ENCODE results near the gene GPER1.
"Not testable (repeated sequence)": the region's sequence is repeated elsewhere in the genome, so short reads cannot be mapped to it uniquely, and the experiment has no call there.

The GPER1 gene

DNA sequence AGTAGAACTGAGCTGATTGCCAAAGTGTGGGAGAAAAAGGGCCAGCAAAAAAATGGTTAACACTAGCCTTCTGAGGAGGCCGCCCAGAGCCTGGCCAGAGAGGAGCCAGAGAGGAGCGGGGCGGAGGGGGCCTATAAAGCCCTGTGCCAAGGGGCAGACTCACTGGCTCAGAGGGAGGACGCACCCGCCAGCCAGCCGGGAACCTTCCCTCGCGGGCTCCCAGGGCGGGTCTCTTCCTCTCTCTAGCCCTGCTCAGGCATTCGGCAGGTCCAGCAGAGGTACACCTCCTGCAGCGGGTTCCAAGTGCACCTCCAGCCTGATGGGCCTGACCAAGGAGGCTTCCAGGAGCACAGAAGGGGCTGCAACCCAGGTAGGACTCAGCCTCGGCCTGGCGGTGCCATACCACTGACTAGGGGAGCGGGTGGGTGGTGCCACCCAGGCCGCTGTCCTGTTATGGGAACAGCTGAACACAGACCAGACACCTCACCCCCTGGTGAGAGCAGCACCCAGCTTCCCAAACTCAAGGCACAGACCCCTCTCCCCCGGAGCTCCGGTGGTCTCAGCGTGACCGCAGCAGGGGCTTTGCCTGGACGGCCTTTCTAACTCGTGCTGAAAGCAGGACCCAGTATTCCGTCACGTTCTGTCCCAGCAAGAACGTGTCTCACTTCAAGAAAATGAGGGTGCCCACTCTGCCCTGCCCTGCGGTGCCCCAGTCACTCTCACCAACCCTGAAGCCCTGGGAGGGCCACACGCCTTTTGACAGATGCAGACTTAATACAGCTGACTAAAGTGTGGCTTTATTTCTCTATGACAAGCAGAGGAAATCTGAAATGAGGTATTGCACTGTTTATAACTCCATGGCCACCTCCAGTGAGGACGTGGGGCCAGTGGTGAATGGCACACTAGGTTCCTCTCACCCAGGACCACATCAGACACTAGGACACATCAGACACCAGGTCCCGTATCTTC, at the start of gene GPER1:
Gene GPER1, plus strand, starts transcription at position 162 of the 969 bp plus-strand sequence. CDS start 3,616 bp downstream, outside the sequence.
- in situ Hi-C loops (cut with MboI; ENCODE audit: low sequenced_read_pairs): no loop called here

DNA sequence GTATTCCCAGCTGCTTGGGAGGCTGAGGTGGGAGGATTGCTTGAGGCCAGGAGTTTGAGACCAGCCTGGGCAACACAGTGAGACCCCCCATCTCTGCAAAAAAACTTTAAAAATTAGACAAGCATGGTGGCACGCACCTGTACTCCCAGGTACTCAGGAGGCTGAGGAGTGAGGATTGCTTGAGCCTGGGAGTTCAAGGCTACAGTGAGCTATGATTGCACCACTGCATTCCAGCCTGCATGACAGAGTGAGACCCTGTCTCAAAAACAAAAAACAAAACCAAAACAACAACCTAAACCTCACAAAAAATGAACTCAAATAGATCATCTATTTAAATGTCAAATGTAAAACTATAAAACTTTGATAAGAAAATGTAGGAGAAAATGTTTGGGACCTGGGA, 47.7 kb upstream of the GPER1 start:
- in situ Hi-C loops (cut with MboI; ENCODE audit: low sequenced_read_pairs): not testable (repeated sequence)

DNA sequence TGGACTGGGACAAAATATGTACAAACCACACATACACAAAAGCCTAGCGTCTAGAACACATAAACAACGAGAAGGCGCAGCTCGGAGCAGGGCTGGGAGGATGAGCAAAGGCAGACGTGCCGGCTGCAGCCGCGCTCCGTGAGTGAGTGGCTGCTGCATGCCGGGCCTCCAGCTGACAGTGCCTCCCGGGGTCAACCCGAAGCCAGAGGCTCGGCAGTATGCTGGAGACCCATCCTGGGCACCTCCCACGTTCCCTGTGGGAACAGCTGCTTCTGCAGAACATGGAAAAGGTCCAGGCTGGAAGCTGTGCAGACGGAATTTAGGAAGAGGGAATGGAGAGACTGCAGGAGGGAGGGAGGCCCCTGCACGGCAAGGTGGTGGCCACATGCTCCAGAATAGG, 47.1 kb upstream of the GPER1 start:
- in situ Hi-C loops (cut with MboI; ENCODE audit: low sequenced_read_pairs): no loop called here

DNA sequence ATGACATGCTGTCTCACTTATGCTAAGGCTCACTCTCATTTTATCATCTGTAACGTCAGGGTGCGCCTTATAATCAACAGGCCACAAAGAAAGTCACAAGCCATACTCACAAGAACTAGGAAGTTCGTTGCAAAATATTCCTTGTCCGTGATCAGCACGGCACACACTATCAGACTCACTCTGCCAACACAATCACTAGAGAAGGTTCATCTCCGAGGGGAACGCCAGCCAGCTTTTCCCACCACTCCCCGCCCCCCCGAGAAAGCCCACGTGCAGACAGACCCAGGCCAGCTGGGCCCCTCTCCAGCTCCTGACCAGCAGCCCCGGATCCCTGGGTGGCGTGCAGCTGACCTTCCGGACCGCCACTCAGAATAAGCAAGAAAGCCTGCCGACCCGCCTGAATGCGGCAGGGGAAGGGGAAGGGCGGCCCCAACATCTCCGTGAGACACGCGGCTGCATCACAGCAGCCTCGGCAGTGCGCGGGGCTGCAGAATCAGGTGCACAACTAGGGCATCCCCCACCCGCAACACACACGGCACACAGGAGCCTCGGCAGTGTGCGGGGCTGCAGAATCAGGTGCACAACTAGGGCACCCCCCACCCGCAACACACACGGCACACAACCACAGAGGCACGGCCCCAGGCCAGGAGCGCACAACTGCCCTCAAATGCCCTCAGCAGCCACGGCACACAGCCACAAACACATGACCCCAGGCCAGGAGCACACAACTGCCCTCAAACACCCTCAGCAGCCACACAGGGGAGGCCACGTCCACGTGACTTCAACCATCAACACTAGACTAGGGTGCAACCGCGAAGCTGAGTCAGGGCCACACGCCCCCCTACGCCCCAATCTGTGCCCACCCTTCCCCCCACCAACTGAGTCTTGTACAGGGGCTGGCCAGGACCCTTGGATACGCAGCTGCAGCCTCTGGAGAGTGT, 46.1 kb upstream of the GPER1 start:
- in situ Hi-C loops (cut with MboI; ENCODE audit: low sequenced_read_pairs): no loop called here

DNA sequence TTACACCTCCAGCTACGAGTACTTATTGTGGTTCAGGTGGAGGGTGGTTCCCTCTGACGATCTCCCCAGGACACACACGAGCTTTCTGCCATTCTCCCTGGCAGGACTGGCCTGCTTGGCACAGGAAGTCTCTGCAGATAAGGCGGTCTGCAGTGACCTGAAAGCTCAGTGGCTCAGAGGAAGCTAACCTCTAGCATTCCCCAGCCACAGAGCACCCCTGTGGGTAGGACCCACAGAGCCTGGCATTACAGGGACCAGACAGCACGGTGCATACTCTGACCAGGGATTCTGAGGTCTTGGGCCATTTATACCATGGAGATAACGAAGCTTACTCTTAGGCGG, 45.5 kb upstream of the GPER1 start:
- in situ Hi-C loops (cut with MboI; ENCODE audit: low sequenced_read_pairs): no loop called here

DNA sequence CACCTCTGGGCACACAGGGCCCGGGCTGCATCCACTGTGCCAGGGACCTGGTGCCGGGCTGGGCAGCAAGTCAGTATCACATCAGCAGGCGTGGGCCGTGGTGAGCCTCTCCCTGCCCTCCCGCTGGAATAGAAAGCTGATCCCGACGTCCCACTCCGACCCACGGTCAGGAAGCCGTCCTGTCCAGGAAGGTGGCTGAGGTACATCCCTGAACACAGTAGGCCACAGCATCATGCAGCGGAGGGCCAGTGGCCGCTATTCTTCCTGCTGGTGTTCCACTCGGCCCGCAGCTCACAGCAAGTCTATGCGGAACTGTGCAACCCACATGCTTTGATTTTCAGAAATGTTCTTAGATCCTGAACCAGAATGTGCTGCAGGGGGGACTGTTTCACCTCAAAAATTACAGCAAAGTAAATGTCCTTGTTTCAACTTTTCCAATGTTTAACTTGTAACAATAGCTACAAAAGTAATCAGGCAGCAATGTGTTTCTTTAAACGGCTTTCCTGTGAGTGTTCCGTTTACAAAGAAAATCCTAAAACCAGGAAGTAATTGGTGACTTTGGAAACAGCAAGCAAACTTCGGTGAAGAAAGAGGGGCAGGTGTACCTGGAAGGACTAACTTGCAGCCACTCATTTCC, 44.2 kb upstream of the GPER1 start:
- in situ Hi-C loops (cut with MboI; ENCODE audit: low sequenced_read_pairs): no loop called here

DNA sequence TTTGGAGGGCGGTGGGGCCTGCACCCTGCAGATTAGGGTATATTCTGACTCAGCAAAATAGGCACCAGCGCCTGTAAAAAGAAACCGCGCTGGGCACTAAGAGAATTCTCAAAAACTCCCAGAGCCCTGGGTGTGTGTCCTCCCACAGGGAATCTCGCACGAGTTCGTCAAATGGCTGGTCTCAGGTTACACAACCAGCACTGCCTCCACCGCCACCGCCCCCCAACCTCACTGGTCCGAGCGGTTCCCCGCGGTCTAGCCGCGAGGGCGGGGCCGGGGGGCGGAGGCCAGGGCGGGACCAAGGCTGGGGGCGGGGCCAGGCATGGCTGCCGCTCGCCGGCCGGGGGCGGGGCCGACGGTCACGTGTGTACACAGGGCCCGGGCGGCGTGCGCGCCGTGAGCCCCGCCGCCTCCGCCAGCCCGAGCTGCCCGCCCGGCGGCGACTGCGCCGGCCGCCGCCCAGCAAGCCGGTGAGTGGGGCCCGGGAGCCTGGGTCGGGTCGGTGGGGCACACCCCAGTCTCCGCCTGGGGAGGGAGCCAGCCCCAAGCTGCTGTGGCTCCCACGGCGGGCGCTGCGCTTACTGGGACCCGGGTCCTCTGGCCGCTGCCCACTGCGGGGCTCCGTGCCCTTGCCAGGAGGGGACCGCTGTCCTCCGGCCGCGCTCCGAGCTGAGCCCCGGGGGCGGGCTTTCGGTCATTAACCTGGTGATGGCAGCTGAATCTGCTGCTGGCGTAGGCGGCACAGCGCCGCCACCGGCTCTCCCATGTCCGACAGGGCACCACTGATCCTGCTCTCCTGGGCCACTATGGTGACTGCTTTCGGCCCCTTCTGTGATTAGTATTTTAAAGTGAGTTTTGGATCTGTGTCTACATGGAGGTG, 43.5 kb upstream of the GPER1 start, which contains the start of gene GPR146:
Gene GPR146, plus strand, starts transcription at position 358 of the 880 bp plus-strand sequence. CDS start 12,970 bp downstream, outside the sequence.
- in situ Hi-C loops (cut with MboI; ENCODE audit: low sequenced_read_pairs): no loop called here

DNA sequence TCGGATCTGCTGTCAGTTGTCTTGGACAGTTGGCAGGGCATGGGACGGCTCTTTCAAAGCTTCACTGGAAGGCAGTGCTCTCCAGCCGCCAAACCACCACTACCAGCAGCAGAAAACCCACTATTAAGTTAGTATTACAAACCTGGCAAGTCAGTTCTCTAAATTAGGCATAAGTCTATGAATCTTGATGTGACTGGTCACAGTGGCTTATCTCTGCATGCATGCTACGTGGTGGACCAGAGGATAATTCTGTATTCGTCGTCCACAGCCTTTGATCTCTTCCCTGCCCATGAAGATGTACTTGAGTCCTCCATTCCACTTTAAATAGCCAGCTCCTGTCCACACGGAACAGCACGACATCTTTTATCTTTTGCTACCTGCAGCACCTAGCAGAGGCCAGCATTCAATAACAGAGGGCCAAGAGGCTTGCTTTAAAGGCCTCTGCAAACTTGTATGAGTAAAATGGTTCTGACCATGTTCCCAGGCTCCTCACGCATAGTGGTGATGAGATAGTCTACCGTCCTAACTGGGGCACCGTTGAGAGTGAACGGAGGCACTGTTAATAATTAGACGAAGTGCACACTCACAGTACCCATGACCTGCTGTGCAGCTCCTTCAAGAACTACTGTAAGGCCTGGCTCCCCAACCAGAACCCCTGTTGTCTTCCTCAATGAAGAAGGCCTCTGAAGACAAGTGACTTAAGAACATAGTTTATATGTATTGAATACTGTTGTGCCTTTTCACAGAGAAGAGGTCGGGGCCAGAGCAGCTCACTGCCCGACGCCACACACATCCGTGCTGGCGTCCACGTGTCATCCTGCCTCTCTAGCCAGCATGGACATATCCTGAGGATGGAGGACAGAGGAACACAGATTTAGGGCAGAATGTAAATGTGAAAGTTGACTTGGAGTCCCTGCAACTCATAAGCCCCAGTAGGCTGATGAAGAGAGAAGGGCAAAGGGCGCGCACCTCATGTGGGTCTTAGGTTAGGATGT, 42.5 kb upstream of the GPER1 start:
- in situ Hi-C loops (cut with MboI; ENCODE audit: low sequenced_read_pairs): no loop called here

DNA sequence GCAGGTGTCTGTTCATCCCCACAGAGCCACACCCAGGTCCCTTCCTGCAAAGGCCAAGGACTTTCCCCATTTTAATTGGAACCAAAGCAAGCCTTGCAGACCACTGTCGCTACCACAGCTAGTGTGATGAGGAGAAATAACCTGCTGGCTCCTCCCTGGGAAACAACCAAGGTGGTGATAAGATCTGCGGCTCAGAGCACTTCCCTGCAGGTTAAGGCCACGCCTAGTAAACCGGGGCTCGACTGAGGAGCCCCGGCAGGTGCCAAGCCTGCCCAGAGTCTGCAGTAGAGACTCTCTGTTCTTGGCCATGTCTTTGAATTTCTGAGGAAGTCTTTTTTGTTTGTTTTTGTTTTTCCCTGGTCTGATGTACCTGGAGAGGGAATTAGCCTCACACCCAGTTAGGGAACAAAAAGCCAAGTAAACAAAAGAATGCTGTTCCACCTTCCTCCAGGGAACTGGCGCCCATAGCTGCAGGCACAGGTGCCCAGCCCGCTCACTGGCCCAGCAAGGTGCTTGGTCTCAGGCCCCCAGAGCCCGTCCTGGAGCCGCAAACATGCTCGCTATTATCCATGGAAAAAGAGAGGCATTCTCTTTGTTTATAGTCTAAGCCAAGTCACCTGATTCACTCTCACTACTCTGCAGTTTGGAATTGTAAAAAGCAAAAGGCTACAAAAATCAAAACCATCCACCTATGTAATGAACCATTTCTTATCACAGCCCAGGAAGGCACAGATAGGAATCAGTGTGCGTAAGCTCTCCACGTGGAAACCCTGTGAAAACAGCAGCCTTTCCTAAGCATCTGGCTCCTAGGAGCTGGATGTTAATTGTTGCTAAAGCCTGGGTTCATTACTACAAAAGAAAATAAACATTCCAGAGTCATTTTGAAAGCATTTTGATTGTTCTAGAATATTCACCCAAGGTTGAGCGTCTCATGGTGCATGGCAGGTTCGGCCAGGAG, 40.9 kb upstream of the GPER1 start:
- in situ Hi-C loops (cut with MboI; ENCODE audit: low sequenced_read_pairs): no loop called here

DNA sequence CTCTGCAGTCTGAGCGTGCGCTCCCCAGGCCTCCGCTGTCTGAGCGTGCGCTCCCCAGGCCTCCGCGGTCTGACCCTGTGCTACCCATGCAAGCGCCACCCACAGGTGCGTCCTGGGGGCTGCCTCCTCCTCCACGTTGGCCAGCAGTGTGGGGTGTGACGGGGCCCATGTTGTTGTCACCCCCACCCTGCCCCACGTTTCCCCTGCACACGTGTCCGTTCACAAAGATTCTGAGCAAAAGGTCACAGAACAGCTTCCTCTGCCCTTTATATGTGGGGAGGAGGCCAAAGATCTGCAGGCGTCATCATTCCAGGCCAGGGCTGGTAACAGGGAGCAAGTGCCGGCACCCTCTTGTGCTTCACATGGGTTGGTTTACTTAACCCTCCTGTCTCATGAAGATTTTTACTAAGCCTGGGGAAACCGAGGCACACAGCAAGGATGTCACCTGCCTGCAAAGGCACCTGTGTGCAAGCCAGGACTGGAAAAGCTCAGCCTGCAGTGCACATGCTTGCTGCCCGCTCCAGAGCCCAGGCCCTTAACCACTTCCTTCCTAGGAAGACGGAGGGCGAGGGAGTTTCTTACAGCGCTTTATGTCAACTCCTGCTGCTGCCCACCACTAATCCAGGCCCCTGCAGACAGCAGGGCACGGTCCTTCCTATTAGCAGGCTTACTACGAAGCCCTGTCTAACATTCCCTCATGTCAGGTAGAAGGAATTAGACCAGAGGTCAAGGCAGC, 38.7 kb upstream of the GPER1 start:
- in situ Hi-C loops (cut with MboI; ENCODE audit: low sequenced_read_pairs): no loop called here

DNA sequence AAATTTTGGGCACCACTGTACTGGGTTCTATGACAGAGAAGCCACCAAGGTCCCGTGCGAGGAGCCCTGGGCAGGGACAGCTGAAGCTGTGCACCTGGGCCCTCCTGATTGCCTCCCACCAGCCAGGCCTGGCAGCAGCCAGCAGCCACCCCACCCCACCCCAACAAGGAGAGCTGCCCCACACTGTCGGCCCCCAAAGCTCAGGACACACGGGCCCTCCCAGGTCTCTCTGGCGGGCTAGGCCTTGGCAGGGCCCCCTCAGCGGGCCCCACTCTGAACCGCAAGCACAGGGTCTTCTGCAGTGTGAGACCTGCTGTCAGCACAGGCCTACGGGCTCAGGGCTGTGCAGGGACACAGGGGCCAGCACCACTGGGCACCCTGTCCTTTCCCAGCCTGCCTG, 38.1 kb upstream of the GPER1 start:
- in situ Hi-C loops (cut with MboI; ENCODE audit: low sequenced_read_pairs): no loop called here

DNA sequence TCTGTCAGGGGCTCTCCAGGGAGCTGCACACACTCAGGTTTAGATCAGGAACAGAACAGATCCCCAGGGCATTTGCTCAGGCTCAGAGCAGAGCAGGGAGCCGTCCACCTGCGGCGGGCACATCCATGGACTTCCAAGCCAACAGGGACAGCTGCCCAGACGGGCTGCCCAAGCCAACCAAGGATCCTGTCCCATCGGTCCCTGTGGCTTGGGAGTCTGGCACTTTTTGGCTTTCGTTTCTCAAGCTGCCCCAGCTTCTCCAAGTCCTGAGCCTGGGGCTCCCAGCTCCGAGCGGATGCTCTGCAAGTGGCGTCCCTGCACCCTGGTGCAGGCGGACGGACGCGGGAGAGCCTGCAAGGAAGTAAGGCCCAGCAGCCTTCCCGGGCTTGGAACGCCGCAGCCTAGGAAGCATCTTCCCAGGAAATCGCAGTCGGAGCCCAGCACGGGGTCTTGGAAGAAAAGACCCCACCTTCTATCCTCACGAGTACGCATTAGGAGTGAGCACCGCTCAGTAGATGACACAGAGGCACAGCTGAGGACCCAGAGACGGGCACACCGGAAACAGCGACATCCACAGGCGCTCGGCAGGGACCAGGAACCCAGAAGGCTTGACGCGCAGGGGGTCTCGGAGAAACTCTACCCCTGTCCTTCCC, 37.5 kb upstream of the GPER1 start:
- in situ Hi-C loops (cut with MboI; ENCODE audit: low sequenced_read_pairs): no loop called here

DNA sequence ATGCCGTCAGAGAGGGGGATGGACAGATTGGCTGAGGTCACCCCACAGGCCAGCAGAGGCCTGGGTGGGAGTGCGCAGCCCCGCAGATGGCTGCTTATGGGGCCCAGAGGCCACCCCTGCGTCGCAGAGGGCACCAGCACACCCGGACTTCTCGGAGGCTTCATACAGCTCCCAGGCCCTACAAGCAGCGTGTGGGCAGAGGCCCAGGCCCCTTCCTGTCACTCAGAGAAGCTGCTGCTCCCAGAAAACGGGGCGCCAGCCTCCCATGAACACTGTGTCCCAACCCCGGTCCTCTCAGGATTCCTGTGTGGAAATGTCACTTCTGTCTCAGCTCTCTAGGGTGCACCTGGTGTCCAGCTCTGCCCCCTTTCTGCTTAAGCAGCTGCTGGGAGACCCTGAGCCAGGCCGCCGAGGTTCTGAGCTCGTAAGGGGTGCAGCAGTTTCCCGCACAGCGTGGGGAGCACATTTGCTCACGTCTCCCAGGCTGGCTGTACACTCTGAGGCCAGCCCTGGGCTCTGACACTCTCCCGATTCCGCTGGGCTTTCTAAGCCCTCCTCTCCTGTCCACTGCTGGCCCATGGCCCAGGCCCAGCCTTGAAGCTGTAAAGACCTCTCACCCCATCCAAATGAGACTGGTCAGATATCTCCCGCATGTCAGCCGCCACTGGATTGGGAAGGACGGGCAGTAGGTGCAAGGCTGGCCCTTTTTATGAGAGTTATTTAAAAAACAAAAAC, 36.8 kb upstream of the GPER1 start:
- in situ Hi-C loops (cut with MboI; ENCODE audit: low sequenced_read_pairs): no loop called here

DNA sequence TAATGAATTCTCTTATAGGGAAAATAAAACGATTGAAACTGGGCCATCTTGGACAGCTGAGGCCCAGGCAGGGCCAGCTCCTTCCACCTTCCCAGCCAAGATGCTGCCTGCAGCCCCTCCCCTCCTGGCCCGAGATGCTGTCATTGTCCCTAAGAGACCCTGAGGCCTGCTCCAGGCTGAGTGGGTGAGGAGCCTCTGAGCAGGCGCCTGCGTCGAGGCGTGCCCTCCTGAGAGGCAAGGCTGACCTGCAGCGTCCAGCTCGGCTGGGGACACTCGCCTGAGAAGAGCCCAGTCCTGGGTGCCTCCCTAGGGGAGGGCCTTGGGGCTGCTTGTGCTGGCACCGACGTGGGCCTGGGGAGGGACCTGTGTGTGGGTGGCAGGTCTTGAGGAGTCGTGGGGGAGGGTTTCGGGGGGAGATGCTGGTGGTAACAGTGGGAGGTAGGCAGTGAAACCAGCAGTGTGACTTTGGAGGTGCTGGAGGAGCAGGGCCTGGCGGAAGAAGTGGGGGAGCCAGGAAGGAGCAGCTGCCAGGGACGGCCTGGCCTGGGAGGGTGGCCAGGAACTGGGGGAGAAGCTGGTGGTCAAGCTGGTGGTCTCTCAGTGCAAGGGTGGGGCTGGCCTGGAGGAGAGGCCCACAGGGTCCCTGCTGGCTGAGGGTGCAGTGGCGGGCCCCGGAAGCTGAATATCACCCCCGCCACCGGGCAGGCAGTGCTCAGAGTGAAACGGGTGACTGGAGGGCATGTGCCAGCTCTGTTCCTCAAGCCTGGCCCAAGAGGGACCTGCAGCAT, 35.7 kb upstream of the GPER1 start:
- in situ Hi-C loops (cut with MboI; ENCODE audit: low sequenced_read_pairs): no loop called here

DNA sequence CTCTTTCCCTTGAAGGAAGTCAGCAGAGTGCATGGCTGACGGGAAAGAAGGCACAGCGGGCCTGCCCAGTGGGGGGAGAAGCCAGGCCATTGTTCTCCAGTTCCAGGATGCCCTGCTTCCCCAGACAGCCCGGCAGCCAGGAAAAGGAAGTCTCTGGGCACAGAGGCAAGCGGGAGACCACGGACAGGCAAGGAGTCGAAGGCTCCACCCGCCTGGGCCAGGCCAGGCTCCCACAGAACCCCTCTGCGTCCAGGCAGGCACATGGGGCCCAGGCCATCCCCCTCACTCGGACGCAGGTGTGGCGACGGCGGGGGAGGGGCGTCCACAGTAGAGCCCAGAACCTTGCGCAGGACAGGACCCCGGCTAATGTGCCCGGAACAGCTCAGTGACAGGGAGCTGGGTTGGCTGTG, 34.9 kb upstream of the GPER1 start:
- in situ Hi-C loops (cut with MboI; ENCODE audit: low sequenced_read_pairs): no loop called here

All from HL-60/S4 treated with retinoic acid at 250 ng/mL for 4 days and 3 days (cell line).